OCI-LY1 (cell line): ENCODE data around the gene TRPM5.

Experiments
- H2AFZ ChIP-seq: fragments of 200-600 bp; sonication (generic), shearing (Covaris generic); 2 replicates; pipeline ENCODE4 v1.6.0; 2014; ENCODE audit warnings: antibody characterized with exemption, mild to moderate bottlenecking, low read length
- H3F3A ChIP-seq: fragments of 200-600 bp; sonication (generic), shearing (Covaris generic); 2 replicates; pipeline ENCODE4 v1.6.0; 2014; ENCODE audit warnings: mild to moderate bottlenecking, antibody characterized with exemption, low read length, moderate library complexity; ENCODE audit not compliant: insufficient read depth
- H3K27ac ChIP-seq: fragments of 200-600 bp; sonication (generic); 2 replicates; pipeline ENCODE4 v1.5.1; 2014; ENCODE audit warnings: low read length, mixed run types, mild to moderate bottlenecking, low read depth; ENCODE audit not compliant: poor library complexity, severe bottlenecking
- H3K27me3 ChIP-seq: fragments of 200-600 bp; sonication (generic); 2 replicates; pipeline ENCODE4 v1.6.0; 2014; ENCODE audit warnings: antibody characterized with exemption, mild to moderate bottlenecking, low read length, moderate library complexity; ENCODE audit not compliant: insufficient read depth
- H3K36me3 ChIP-seq: fragments of 200-600 bp; sonication (generic); 2 replicates; pipeline ENCODE4 v1.6.1; 2014; ENCODE audit warnings: mild to moderate bottlenecking, antibody characterized with exemption, low read length, moderate library complexity, mixed read lengths; ENCODE audit not compliant: insufficient read depth
- H3K4me1 ChIP-seq: fragments of 200-600 bp; sonication (generic); 2 replicates; pipeline ENCODE4 v1.5.1; 2014; ENCODE audit warnings: mild to moderate bottlenecking, low read length, moderate library complexity; ENCODE audit not compliant: insufficient read depth, severe bottlenecking
- H3K4me2 ChIP-seq: fragments of 200-600 bp; sonication (generic), shearing (Covaris generic); 2 replicates; pipeline ENCODE4 v1.6.1; 2014; ENCODE audit warnings: low read length
- H3K4me3 ChIP-seq: fragments of 200-600 bp; sonication (generic); 2 replicates; pipeline ENCODE4 v1.5.1; 2014; ENCODE audit warnings: low read length, low read depth, mild to moderate bottlenecking, mixed read lengths; ENCODE audit not compliant: poor library complexity, severe bottlenecking
- H3K79me2 ChIP-seq: fragments of 200-600 bp; shearing (Covaris generic); 2 replicates; pipeline ENCODE4 v1.6.1; 2016; ENCODE audit warnings: mixed run types, low read length, mixed read lengths; ENCODE audit not compliant: insufficient read depth
- H3K9ac ChIP-seq: fragments of 200-600 bp; sonication (generic), shearing (Covaris generic); 2 replicates; pipeline ENCODE4 v1.6.1; 2014; ENCODE audit warnings: mild to moderate bottlenecking, low read length, mixed read lengths
- H3K9me2 ChIP-seq: fragments of 200-600 bp; sonication (generic), shearing (Covaris generic); 2 replicates; pipeline ENCODE4 v1.6.1; 2014; ENCODE audit warnings: low read depth, mild to moderate bottlenecking, low read length, mixed read lengths
- H3K9me3 ChIP-seq: fragments of 200-600 bp; shearing (Covaris generic); 2 replicates; pipeline ENCODE4 v1.6.1; 2014; ENCODE audit warnings: low read length, mixed read lengths
- H4K20me1 ChIP-seq: fragments of 200-600 bp; sonication (generic), shearing (Covaris generic); 2 replicates; pipeline ENCODE4 v1.6.0; 2016; ENCODE audit warnings: mild to moderate bottlenecking, low read length; ENCODE audit not compliant: insufficient read depth
- CTCF ChIP-seq: fragments of 200-600 bp; sonication (generic), shearing (Covaris generic); IDR thresholded peaks from 2 replicates; pipeline ENCODE4 v1.5.1; 2017; ENCODE audit warnings: mild to moderate bottlenecking, antibody characterized with exemption, low read length, moderate library complexity, mixed read lengths
- EZH2 ChIP-seq: fragments of 200-600 bp; sonication (generic), shearing (Covaris generic); IDR thresholded peaks from 2 replicates; pipeline ENCODE4 v1.8.0; 2017; ENCODE audit warnings: borderline replicate concordance, mixed run types, mild to moderate bottlenecking, antibody characterized with exemption, low read length, moderate library complexity, mixed read lengths

Gene TRPM5

GRCh38 chr11:2409611-2410468, 34.5 kb downstream of the TRPM5 start:
- Histone ChIP-seq H3K4me1 (no peaks in the 10 kb centered on the region), H3F3A (no peaks in the 10 kb centered on the region), H4K20me1 (no peaks in the 10 kb centered on the region), H3K27ac (no peak overlapping the region), H2AFZ (no peak overlapping the region), H3K9me2 (no peaks in the 10 kb centered on the region), H3K79me2 (no peaks in the 10 kb centered on the region), H3K9me3 (no peaks in the 10 kb centered on the region), H3K36me3 (no peaks in the 10 kb centered on the region), H3K4me3 (no peak overlapping the region), H3K27me3 (peaks cover 4% of the 10 kb centered on the region; the same call in 1 of the 2 replicates), H3K9ac (no peak overlapping the region), H3K4me2 (no peak overlapping the region)
- TF ChIP-seq CTCF (no peak), EZH2 (no peak)

- H3F3A ChIP-seq: no peaks in the 10 kb centered on the region
- no peak overlapping the region for H3K4me2 ChIP-seq
- no peak for TF ChIP-seq CTCF
- TF ChIP-seq EZH2: no peak
- H3K4me1 ChIP-seq: no peaks in the 10 kb centered on the region
- H3K36me3 ChIP-seq: no peaks in the 10 kb centered on the region
- no peak overlapping the region for H3K9ac ChIP-seq
- H3K79me2 ChIP-seq: no peaks in the 10 kb centered on the region
- no peak overlapping the region for H3K4me3 ChIP-seq
- no peak overlapping the region for H2AFZ ChIP-seq
- no peaks in the 10 kb centered on the region for H3K9me3 ChIP-seq
- peaks cover 4% of the 10 kb centered on the region; the same call in 1 of the 2 replicates for H3K27me3 ChIP-seq
- H3K27ac ChIP-seq: no peak overlapping the region
- no peaks in the 10 kb centered on the region for H4K20me1 ChIP-seq
- H3K9me2 ChIP-seq: no peaks in the 10 kb centered on the region
Measured at GRCh38 chr11:2409126-2409525, 35.2 kb downstream of the TRPM5 start.

GRCh38 chr11:2408671-2409070, 35.6 kb downstream of the TRPM5 start:
- TF ChIP-seq EZH2 (no peak), CTCF (no peak)
- Histone ChIP-seq H3K9me3 (no peaks in the 10 kb centered on the region), H3K9me2 (no peaks in the 10 kb centered on the region), H4K20me1 (no peaks in the 10 kb centered on the region), H3K9ac (no peak overlapping the region), H3K27ac (no peak overlapping the region), H2AFZ (no peak overlapping the region), H3K36me3 (no peaks in the 10 kb centered on the region), H3K27me3 (peaks cover 4% of the 10 kb centered on the region; the same call in 1 of the 2 replicates), H3F3A (no peaks in the 10 kb centered on the region), H3K4me2 (no peak overlapping the region), H3K79me2 (no peaks in the 10 kb centered on the region), H3K4me3 (no peak overlapping the region), H3K4me1 (no peaks in the 10 kb centered on the region)
